ENCODE results near the gene PPP2R5A. TPM values are rescaled to one million over a fixed set of nuclear protein-coding genes. Genes with fewer than 3 reads are reported as not detected.

PPP2R5A gene
- total RNA-seq, 1 experiment from 2014 or later = 22.0 TPM

GRCh38 chr1:212410231-212410820 is 125.1 kb downstream of the PPP2R5A start:
- H3K9me3 Mint-ChIP-seq = no peaks in the 10 kb centered on the region
- Histone ChIP-seq H3K9ac (ENCODE audit: extremely low read depth, insufficient read length, low read length) (no peak overlapping the region), H3K27me3 (ENCODE audit: insufficient read depth, low read length) (no peaks in the 10 kb centered on the region), H3K18ac (ENCODE audit: insufficient read length, low read depth, low read length) (no peak overlapping the region), H3K4me1 (ENCODE audit: insufficient read depth, low read length) (no peaks in the 10 kb centered on the region; the same call in 1 of the 2 replicates), H4K20me1 (ENCODE audit: control insufficient read depth, insufficient read depth, insufficient read length) (no peaks in the 10 kb centered on the region), H4K5ac (ENCODE audit: insufficient read length, low read depth, low read length) (no peak overlapping the region), H3K9me3 (ENCODE audit: control insufficient read depth, low read depth, low read length) (no peaks in the 10 kb centered on the region), H3K4me2 (ENCODE audit: insufficient read depth, insufficient read length, low read length) (no peak overlapping the region), H3K4ac (ENCODE audit: low read depth, low read length) (no peak overlapping the region), H3K79me1 (ENCODE audit: insufficient read depth, low read depth, low read length, poor library complexity, severe bottlenecking) (no peaks in the 10 kb centered on the region), H3K23me2 (ENCODE audit: insufficient read length, low read depth, low read length, poor library complexity, severe bottlenecking) (peaks cover 6% of the 10 kb centered on the region), H3K79me2 (ENCODE audit: insufficient read depth, low read length) (peaks cover 4% of the 10 kb centered on the region; the same call in 1 of the 2 replicates), H3K56ac (ENCODE audit: insufficient read length, low read depth, low read length) (no peak overlapping the region), H3K27ac (ENCODE audit: insufficient read length, low read depth, low read length) (no peak overlapping the region), H2BK120ac (ENCODE audit: low read depth, low read length, poor library complexity, severe bottlenecking) (no peak overlapping the region), H2AK5ac (ENCODE audit: insufficient read length, low read length) (no peak overlapping the region), H3K23ac (ENCODE audit: insufficient read length, low read depth, low read length) (no peak overlapping the region), H2BK5ac (ENCODE audit: insufficient read length, low read length) (no peak overlapping the region), H4K8ac (replicated peaks; ENCODE audit: insufficient read length, low read depth, low read length) (no peak overlapping the region), H2BK15ac (ENCODE audit: low read depth, low read length) (no peak overlapping the region), H3K14ac (ENCODE audit: insufficient read depth, low read length) (no peak overlapping the region), H2BK20ac (ENCODE audit: low read depth, low read length, poor library complexity, severe bottlenecking) (no peak overlapping the region), H2BK12ac (ENCODE audit: insufficient read length, low read depth, low read length) (no peak overlapping the region), H3T11ph (ENCODE audit: low read length) (no peak overlapping the region), H2AFZ (ENCODE audit: low read length) (no peak overlapping the region), H4K91ac (ENCODE audit: insufficient read length, low read depth, low read length) (no peak overlapping the region)
- peaks cover 9% of the 10 kb centered on the region for H3K27me3 Mint-ChIP-seq (ENCODE audit: low read depth)
- H3K4me1 Mint-ChIP-seq = peaks cover 16% of the 10 kb centered on the region in 2 experiments
- H3K36me3 Mint-ChIP-seq (ENCODE audit: insufficient read depth in 1 of 3, low read depth in 3 of 3) = peaks cover 46 to 67% (median 60%) of the 10 kb centered on the region in 3 experiments
- TF ChIP-seq CTCF (conservative IDR thresholded peaks at IDR 0.05) = no peak
- no CpG with 5 or more reads among the region's 8 CpGs for WGBS (ENCODE audit: extremely low coverage, insufficient read length, low lambda C conversion rate)
- no peak overlapping the region for H3K4me3 Mint-ChIP-seq
- DNase-seq = no peak
- H3K27ac Mint-ChIP-seq = 0 out of 7 replicates have a peak overlapping the region, but pooled peaks of 1 of the 3 experiments have one; percentile 44

Other genes with a start within 250 kb of the PPP2R5A start
- 30.9 and 32.3 TPM in 2 replicates for gene INTS7, start 249.9 kb upstream of the PPP2R5A start, total RNA-seq (2021)
- 70.1 and 73.0 TPM in 2 replicates for gene DTL, start 249.7 kb upstream of the PPP2R5A start, total RNA-seq (2021)
- gene PACC1, start 129.5 kb downstream of the PPP2R5A start, total RNA-seq (2021) = 10.9 and 12.7 TPM in 2 replicates
- 28.3 and 28.4 TPM in 2 replicates for gene NENF, start 147.5 kb downstream of the PPP2R5A start, total RNA-seq (2021)